OCI-LY1 (cell line): Measurements from ENCODE around the gene SHROOM3.

Experiments
- CTCF ChIP-seq: fragments of 200-600 bp; sonication (generic), shearing (Covaris generic); IDR thresholded peaks from 2 replicates; pipeline ENCODE4 v1.5.1; 2017; ENCODE audit warnings: mild to moderate bottlenecking, antibody characterized with exemption, low read length, moderate library complexity, mixed read lengths
- EZH2 ChIP-seq: fragments of 200-600 bp; sonication (generic), shearing (Covaris generic); IDR thresholded peaks from 2 replicates; pipeline ENCODE4 v1.8.0; 2017; ENCODE audit warnings: borderline replicate concordance, mixed run types, mild to moderate bottlenecking, antibody characterized with exemption, low read length, moderate library complexity, mixed read lengths

GRCh38 chr4:76605099-76605563, 170.1 kb downstream of the SHROOM3 start:
- TF ChIP-seq CTCF (no peak), EZH2 (no peak)
